H1 (cell line): ENCODE measurements around the gene PPP2R3B.

Source experiments
- CEBPB ChIP-seq: IDR thresholded peaks from 2 replicates; pipeline ENCODE4 v1.6.1; 2012; ENCODE audit warnings: low read depth, low read length
- EP300 ChIP-seq, 2 experiments: IDR thresholded peaks; 1 replicate in 1 of 2; 2 replicates in 1 of 2; pipeline ENCODE4 v1.6.1; 2011 to 2012; ENCODE audit warnings: low read depth in 2 of 2, low read length in 2 of 2, mild to moderate bottlenecking in 2 of 2, borderline replicate concordance in 1 of 2, inconsistent platforms in 1 of 2, moderate library complexity in 1 of 2
- EZH2 ChIP-seq: fragments of 200-600 bp; sonication (generic); IDR thresholded peaks from 2 replicates; pipeline ENCODE4 v1.7.1; 2012; ENCODE audit warnings: low read depth, mild to moderate bottlenecking, moderate library complexity, low read length, inconsistent platforms; ENCODE audit not compliant: severe bottlenecking
- JUND ChIP-seq: IDR thresholded peaks from 2 replicates; pipeline ENCODE4 v1.6.1; 2011; ENCODE audit warnings: mild to moderate bottlenecking, improper control_type of control experiment, low read length
- POLR2A ChIP-seq, 2 experiments: IDR thresholded peaks; 1 replicate in 1 of 2; 2 replicates in 1 of 2; pipeline ENCODE4 v1.6.1; 2011; ENCODE audit warnings: low read depth in 2 of 2, low read length in 2 of 2, mild to moderate bottlenecking in 2 of 2; ENCODE audit errors: control extremely low read depth in 1 of 2
- TAF1 ChIP-seq: IDR thresholded peaks from 2 replicates; pipeline ENCODE4 v1.6.1; 2011; ENCODE audit warnings: mild to moderate bottlenecking, low read depth, low read length
- TF ChIP-seq, protein P1 (sequence below), 3 experiments: IDR thresholded peaks; 1 replicate in 2 of 3; 2 replicates in 1 of 3; pipeline versions ENCODE4 v1.5.1 to v1.6.1; 2011; ENCODE audit warnings: low read length in 3 of 3, mild to moderate bottlenecking in 3 of 3, inconsistent platforms in 2 of 3, low read depth in 1 of 3, moderate library complexity in 1 of 3; ENCODE audit not compliant: insufficient read depth in 1 of 3; ENCODE audit errors: control extremely low read depth in 1 of 3
- TF ChIP-seq, protein P2 (sequence below): IDR thresholded peaks from 2 replicates; pipeline ENCODE4 v1.6.1; 2012; ENCODE audit warnings: inconsistent platforms

DNA sequence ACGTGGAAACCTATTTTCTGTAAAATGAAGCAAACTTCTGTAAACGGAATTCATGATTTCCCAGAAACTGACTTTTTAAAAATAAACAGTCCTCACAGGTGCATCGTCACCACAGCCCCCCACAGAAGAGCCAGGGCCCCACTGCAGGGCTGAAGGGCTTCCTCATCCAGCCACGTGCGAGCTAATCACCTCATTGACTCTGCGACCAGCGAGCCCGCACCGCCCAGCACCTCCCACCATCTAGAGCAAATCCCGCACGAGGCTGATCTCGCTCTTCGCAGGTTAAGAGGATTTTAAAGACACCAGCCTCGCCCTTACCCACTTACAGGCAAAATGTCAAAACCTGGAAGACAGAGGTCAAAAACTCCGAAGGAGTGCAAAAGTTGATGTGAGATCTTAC, 14.8 kb downstream of the PPP2R3B start:
- TF ChIP-seq JUND, result no peak
- TF ChIP-seq POLR2A (IDR thresholded peaks at IDR 0.05; ENCODE audit: control extremely low read depth in 1 of 2, low read depth in 2 of 2, low read length in 2 of 2), result no peak
- TF ChIP-seq, protein P1, sequence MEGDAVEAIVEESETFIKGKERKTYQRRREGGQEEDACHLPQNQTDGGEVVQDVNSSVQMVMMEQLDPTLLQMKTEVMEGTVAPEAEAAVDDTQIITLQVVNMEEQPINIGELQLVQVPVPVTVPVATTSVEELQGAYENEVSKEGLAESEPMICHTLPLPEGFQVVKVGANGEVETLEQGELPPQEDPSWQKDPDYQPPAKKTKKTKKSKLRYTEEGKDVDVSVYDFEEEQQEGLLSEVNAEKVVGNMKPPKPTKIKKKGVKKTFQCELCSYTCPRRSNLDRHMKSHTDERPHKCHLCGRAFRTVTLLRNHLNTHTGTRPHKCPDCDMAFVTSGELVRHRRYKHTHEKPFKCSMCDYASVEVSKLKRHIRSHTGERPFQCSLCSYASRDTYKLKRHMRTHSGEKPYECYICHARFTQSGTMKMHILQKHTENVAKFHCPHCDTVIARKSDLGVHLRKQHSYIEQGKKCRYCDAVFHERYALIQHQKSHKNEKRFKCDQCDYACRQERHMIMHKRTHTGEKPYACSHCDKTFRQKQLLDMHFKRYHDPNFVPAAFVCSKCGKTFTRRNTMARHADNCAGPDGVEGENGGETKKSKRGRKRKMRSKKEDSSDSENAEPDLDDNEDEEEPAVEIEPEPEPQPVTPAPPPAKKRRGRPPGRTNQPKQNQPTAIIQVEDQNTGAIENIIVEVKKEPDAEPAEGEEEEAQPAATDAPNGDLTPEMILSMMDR (IDR thresholded peaks at IDR 0.05; ENCODE audit: control extremely low read depth in 1 of 3, insufficient read depth in 1 of 3, low read depth in 1 of 3, low read length in 3 of 3), result no peak
- no peak for TF ChIP-seq EP300 (IDR thresholded peaks at IDR 0.05; ENCODE audit: borderline replicate concordance in 1 of 2, low read depth in 2 of 2, low read length in 2 of 2)
- TF ChIP-seq, protein P2, sequence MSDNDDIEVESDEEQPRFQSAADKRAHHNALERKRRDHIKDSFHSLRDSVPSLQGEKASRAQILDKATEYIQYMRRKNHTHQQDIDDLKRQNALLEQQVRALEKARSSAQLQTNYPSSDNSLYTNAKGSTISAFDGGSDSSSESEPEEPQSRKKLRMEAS, result peak; percentile 75
- no peak for TF ChIP-seq EZH2
- no peak for TF ChIP-seq CEBPB
- TF ChIP-seq TAF1, result no peak
